Ishikawa (cell line): ENCODE measurements around the gene POFUT1.

ENCODE experiments used
- CEBPB ChIP-seq: IDR thresholded peaks from 2 replicates; pipeline ENCODE4 v1.6.1; 2012
- EGR1 ChIP-seq: IDR thresholded peaks from 2 replicates; pipeline ENCODE4 v1.6.1; 2012
- EP300 ChIP-seq: IDR thresholded peaks from 2 replicates; pipeline ENCODE4 v1.6.1; 2012; ENCODE audit warnings: borderline replicate concordance
- FOXM1 ChIP-seq: IDR thresholded peaks from 2 replicates; pipeline ENCODE4 v1.6.1; 2012; ENCODE audit warnings: low read depth, borderline replicate concordance
- TF ChIP-seq, protein P1 (sequence below): IDR thresholded peaks from 2 replicates; pipeline ENCODE4 v1.6.1; 2012; ENCODE audit warnings: low read depth, mild to moderate bottlenecking
- TF ChIP-seq, protein P2 (sequence below): IDR thresholded peaks from 2 replicates; pipeline ENCODE4 v1.6.1; 2012

DNA sequence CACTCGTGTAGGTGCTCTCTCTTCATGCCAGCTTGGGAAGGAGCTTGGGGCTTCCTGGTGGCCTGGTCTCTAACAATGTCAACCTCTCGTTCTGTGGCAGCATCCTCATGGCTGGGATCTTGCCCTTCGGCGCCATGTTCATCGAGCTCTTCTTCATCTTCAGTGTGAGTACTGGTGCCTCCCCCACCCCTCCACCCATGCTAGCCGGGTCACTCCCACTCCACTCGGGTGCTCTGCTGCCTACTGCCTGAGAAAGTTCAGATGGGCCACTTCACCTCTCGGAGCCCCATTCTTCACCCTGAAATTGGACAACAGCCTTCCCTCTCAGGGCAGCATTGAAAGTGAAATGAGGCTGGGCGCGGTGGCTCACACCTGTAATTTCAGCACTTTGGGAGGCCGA lies 49.3 kb upstream of the POFUT1 start:
- no peak for TF ChIP-seq EGR1
- TF ChIP-seq, protein P1, sequence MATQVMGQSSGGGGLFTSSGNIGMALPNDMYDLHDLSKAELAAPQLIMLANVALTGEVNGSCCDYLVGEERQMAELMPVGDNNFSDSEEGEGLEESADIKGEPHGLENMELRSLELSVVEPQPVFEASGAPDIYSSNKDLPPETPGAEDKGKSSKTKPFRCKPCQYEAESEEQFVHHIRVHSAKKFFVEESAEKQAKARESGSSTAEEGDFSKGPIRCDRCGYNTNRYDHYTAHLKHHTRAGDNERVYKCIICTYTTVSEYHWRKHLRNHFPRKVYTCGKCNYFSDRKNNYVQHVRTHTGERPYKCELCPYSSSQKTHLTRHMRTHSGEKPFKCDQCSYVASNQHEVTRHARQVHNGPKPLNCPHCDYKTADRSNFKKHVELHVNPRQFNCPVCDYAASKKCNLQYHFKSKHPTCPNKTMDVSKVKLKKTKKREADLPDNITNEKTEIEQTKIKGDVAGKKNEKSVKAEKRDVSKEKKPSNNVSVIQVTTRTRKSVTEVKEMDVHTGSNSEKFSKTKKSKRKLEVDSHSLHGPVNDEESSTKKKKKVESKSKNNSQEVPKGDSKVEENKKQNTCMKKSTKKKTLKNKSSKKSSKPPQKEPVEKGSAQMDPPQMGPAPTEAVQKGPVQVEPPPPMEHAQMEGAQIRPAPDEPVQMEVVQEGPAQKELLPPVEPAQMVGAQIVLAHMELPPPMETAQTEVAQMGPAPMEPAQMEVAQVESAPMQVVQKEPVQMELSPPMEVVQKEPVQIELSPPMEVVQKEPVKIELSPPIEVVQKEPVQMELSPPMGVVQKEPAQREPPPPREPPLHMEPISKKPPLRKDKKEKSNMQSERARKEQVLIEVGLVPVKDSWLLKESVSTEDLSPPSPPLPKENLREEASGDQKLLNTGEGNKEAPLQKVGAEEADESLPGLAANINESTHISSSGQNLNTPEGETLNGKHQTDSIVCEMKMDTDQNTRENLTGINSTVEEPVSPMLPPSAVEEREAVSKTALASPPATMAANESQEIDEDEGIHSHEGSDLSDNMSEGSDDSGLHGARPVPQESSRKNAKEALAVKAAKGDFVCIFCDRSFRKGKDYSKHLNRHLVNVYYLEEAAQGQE = no peak
- TF ChIP-seq EP300 = no peak
- TF ChIP-seq, protein P2, sequence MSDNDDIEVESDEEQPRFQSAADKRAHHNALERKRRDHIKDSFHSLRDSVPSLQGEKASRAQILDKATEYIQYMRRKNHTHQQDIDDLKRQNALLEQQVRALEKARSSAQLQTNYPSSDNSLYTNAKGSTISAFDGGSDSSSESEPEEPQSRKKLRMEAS = no peak
- no peak for TF ChIP-seq FOXM1
- TF ChIP-seq CEBPB = no peak
